Smooth muscle cell (in vitro differentiated cells): ENCODE data around the gene AMBN. TPM values are rescaled to one million over a fixed set of nuclear protein-coding genes. Genes with fewer than 3 reads are reported as not detected.

Experiments
- DNase-seq: peaks from one replicate; lab custom pipeline; 2025; ENCODE audit not compliant: unreplicated experiment; lab: John Stamatoyannopoulos, UW
- H2AFZ ChIP-seq: fragments of 200-600 bp; sonication (generic); 2 replicates; pipeline ENCODE4 v1.6.0; 2016; ENCODE audit warnings: antibody characterized with exemption, low read depth, mild to moderate bottlenecking
- H3F3A ChIP-seq: fragments of 200-600 bp; sonication (generic); 2 replicates; pipeline ENCODE4 v1.6.0; 2017; ENCODE audit warnings: antibody characterized with exemption, low read depth
- H3K27ac ChIP-seq: fragments of 200-600 bp; sonication (generic); 2 replicates; pipeline ENCODE4 v1.5.1; 2016; ENCODE audit warnings: low read depth, mild to moderate bottlenecking
- H3K27me3 ChIP-seq: fragments of 200-600 bp; sonication (generic); 2 replicates; pipeline ENCODE4 v1.6.1; 2016; ENCODE audit warnings: low read depth, mild to moderate bottlenecking
- H3K36me3 ChIP-seq: fragments of 200-600 bp; sonication (generic); 2 replicates; pipeline ENCODE4 v1.5.1; 2016; ENCODE audit warnings: low read depth
- H3K4me1 ChIP-seq: fragments of 200-600 bp; sonication (generic); 2 replicates; pipeline ENCODE4 v1.5.1; 2016; ENCODE audit warnings: low read depth
- H3K4me2 ChIP-seq: fragments of 200-600 bp; sonication (generic); 2 replicates; pipeline ENCODE4 v1.6.0; 2016; ENCODE audit warnings: mild to moderate bottlenecking
- H3K4me3 ChIP-seq: fragments of 200-600 bp; sonication (generic); 2 replicates; pipeline ENCODE4 v1.5.1; 2016; ENCODE audit warnings: mild to moderate bottlenecking
- H3K79me2 ChIP-seq: fragments of 200-600 bp; sonication (generic); 2 replicates; pipeline ENCODE4 v1.6.0; 2016; ENCODE audit warnings: low read depth, mild to moderate bottlenecking
- H3K9ac ChIP-seq: fragments of 200-600 bp; sonication (generic); 2 replicates; pipeline ENCODE4 v1.6.0; 2016; ENCODE audit warnings: low read depth
- H3K9me3 ChIP-seq: fragments of 200-600 bp; sonication (generic); replicated peaks from 2 replicates; pipeline ENCODE4 v1.5.1; 2016; ENCODE audit warnings: low read depth
- H4K20me1 ChIP-seq: fragments of 200-600 bp; sonication (generic); 2 replicates; pipeline ENCODE4 v1.6.0; 2016; ENCODE audit warnings: low read depth
- WGBS: methylation state at CpG from one replicate; pipeline ENCODE4 v1.1.7; 2016; ENCODE audit warnings: low lambda C conversion rate; 5-methylcytosine and 5-hydroxymethylcytosine counted together
- polyA plus RNA-seq: library from polyadenylated mRNA; unstranded; fragments of >200 nt; fragmentation: Nextera tagmentation; extraction: Ambion mirVana; gene quantifications from 2 replicates; pipeline ENCODE4 v1.2.1, GENCODE V29; 2016
- total RNA-seq: library from RNA; depleted of rRNA; stranded (reverse); fragments of >200 nt; gene quantifications from 2 replicates; pipeline ENCODE4 v1.2.3, GENCODE V29; 2014
- TF ChIP-seq, protein P1 (sequence below): fragments of 200-600 bp; sonication (generic); IDR thresholded peaks from 2 replicates; pipeline ENCODE4 v1.5.1; 2017; ENCODE audit warnings: borderline replicate concordance, mild to moderate bottlenecking, antibody characterized with exemption; ENCODE audit not compliant: insufficient read depth, poor library complexity, severe bottlenecking

Gene AMBN
- total and polyA plus RNA-seq, 2 experiments from 2014 or later: not detected

DNA sequence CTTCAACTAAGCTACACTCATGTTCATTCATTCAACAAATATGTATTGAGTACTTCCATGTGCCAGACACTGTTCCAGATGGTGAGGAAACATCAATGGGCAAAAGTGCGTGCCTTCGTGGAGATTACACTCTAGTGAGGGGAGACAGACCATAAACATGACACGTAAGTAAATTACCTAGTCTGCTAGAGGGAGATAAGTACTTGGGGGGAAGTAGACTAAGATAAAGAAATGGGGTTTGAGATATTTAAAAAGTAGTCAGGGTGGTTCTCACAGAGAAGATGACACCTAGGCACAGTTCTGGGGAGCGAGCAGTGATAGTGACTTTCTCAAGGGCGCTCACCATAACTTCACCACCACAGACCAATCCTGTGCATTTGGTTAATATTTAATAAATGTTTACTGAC is 62.6 kb downstream of the AMBN start:
- no peak overlapping the region for H3K4me2 ChIP-seq
- no peaks in the 10 kb centered on the region for H4K20me1 ChIP-seq
- no peak overlapping the region for H2AFZ ChIP-seq
- H3K4me3 ChIP-seq: no peak overlapping the region
- no peaks in the 10 kb centered on the region for H3K36me3 ChIP-seq
- no peak overlapping the region for H3K9ac ChIP-seq
- TF ChIP-seq, protein P1, sequence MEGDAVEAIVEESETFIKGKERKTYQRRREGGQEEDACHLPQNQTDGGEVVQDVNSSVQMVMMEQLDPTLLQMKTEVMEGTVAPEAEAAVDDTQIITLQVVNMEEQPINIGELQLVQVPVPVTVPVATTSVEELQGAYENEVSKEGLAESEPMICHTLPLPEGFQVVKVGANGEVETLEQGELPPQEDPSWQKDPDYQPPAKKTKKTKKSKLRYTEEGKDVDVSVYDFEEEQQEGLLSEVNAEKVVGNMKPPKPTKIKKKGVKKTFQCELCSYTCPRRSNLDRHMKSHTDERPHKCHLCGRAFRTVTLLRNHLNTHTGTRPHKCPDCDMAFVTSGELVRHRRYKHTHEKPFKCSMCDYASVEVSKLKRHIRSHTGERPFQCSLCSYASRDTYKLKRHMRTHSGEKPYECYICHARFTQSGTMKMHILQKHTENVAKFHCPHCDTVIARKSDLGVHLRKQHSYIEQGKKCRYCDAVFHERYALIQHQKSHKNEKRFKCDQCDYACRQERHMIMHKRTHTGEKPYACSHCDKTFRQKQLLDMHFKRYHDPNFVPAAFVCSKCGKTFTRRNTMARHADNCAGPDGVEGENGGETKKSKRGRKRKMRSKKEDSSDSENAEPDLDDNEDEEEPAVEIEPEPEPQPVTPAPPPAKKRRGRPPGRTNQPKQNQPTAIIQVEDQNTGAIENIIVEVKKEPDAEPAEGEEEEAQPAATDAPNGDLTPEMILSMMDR: no peak
- WGBS: 52% methylated on average over 5 of the region's 5 CpGs
- H3K9me3 ChIP-seq: no peaks in the 10 kb centered on the region
- H3K27ac ChIP-seq: peak overlapping the region; percentile 63
- no peaks in the 10 kb centered on the region for H3F3A ChIP-seq
- no peak for DNase-seq
- H3K4me1 ChIP-seq: no peaks in the 10 kb centered on the region
- H3K27me3 ChIP-seq: no peaks in the 10 kb centered on the region
- no peaks in the 10 kb centered on the region for H3K79me2 ChIP-seq

Other genes starting within 250 kb of the AMBN start
- gene SMR3A, start 231.5 kb upstream of the AMBN start, total RNA-seq: not detected in 2 replicates
- gene SMR3A, start 231.5 kb upstream of the AMBN start, polyA plus RNA-seq: not detected in 2 replicates
- not detected in 2 replicates for gene SMR3B, start 209.1 kb upstream of the AMBN start, total RNA-seq
- not detected in 2 replicates for gene SMR3B, start 209.1 kb upstream of the AMBN start, polyA plus RNA-seq
- gene OPRPN, start 194.3 kb upstream of the AMBN start, total RNA-seq: not detected in 2 replicates
- gene OPRPN, start 194.3 kb upstream of the AMBN start, polyA plus RNA-seq: not detected in 2 replicates
- not detected in 2 replicates for gene MUC7, start 120.1 kb upstream of the AMBN start, total RNA-seq
- gene MUC7, start 120.1 kb upstream of the AMBN start, polyA plus RNA-seq: not detected in 2 replicates
- not detected in 2 replicates for gene AMTN, start 73.7 kb upstream of the AMBN start, total RNA-seq
- gene AMTN, start 73.7 kb upstream of the AMBN start, polyA plus RNA-seq: 0.61 and 1.4 TPM in 2 replicates
- not detected in 2 replicates for gene ENAM, start 36.5 kb downstream of the AMBN start, total RNA-seq
- gene ENAM, start 36.5 kb downstream of the AMBN start, polyA plus RNA-seq: not detected in 2 replicates
- gene JCHAIN, start 74.3 kb downstream of the AMBN start, total RNA-seq: not detected in 2 replicates
- gene JCHAIN, start 74.3 kb downstream of the AMBN start, polyA plus RNA-seq: not detected in 2 replicates
- 15.2 and 18.8 TPM in 2 replicates for gene UTP3, start 96.3 kb downstream of the AMBN start, total RNA-seq
- 11.8 and 14.3 TPM in 2 replicates for gene UTP3, start 96.3 kb downstream of the AMBN start, polyA plus RNA-seq
- 42.8 and 49.2 TPM in 2 replicates for gene RUFY3, start 129.7 kb downstream of the AMBN start, total RNA-seq
- gene RUFY3, start 129.7 kb downstream of the AMBN start, polyA plus RNA-seq: 22.2 and 23.6 TPM in 2 replicates
- 109 and 120 TPM in 2 replicates for gene GRSF1, start 247.6 kb downstream of the AMBN start, total RNA-seq
- 105 and 117 TPM in 2 replicates for gene GRSF1, start 247.6 kb downstream of the AMBN start, polyA plus RNA-seq